ENCODE data around the gene LILRB5.

DNA sequence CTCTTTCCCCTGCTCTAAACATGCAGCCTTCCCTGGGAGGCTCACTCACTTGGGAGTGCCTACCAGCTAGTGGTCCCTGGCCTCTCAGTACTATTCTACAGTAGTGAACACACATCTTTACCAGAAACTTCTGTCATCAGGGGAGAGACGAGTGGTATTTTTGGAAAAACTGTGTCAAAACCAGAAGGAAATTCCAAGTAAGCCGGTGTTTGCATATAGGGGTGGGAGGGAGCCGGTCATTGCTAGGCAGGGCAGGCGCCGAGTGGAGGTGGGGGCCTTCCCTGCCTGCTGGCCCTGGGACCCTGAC, 49.4 kb downstream of the LILRB5 start:
- TF ChIP-seq, protein P1, sequence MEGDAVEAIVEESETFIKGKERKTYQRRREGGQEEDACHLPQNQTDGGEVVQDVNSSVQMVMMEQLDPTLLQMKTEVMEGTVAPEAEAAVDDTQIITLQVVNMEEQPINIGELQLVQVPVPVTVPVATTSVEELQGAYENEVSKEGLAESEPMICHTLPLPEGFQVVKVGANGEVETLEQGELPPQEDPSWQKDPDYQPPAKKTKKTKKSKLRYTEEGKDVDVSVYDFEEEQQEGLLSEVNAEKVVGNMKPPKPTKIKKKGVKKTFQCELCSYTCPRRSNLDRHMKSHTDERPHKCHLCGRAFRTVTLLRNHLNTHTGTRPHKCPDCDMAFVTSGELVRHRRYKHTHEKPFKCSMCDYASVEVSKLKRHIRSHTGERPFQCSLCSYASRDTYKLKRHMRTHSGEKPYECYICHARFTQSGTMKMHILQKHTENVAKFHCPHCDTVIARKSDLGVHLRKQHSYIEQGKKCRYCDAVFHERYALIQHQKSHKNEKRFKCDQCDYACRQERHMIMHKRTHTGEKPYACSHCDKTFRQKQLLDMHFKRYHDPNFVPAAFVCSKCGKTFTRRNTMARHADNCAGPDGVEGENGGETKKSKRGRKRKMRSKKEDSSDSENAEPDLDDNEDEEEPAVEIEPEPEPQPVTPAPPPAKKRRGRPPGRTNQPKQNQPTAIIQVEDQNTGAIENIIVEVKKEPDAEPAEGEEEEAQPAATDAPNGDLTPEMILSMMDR (IDR thresholded peaks at IDR 0.05): no peak
- TF ChIP-seq POLR2AphosphoS5 (IDR thresholded peaks at IDR 0.05) (no peak), POLR2A (IDR thresholded peaks at IDR 0.05) (no peak), EP300 (IDR thresholded peaks at IDR 0.05) (no peak)

Data from gastroesophageal sphincter (tissue), 3 donors.